HEK293 (cell line): ENCODE data around the gene ZMYM1.

Experiments
- CTCF ChIA-PET: fragments of 350-600 bp; formaldehyde crosslinking; extraction: SDS; loops from one replicate; lab custom pipeline; 2021; ENCODE audit warnings: antibody characterized with exemption; lab: Yijun Ruan, JAX
- POLR2A ChIA-PET: fragments of 300-600 bp; formaldehyde crosslinking; extraction: SDS; loops from one replicate; lab custom pipeline; 2020; ENCODE audit warnings: antibody characterized with exemption, inconsistent platforms; lab: Yijun Ruan, JAX
- H3K27ac ChIP-seq: fragments of 200-500 bp; sonication (Bioruptor generic); 2 replicates; pipeline ENCODE4 v1.5.1; 2014; ENCODE audit warnings: low read depth, low read length, control low read depth, inconsistent platforms; ENCODE audit errors: extremely low read depth
- H3K36me3 ChIP-seq, 2 experiments: fragments of 200-500 bp in 1 of 2; sonication (Bioruptor generic) in 1 of 2; 1 replicate in 1 of 2; 2 replicates in 1 of 2; pipeline ENCODE4 v1.5.1; 2014 to 2017; ENCODE audit warnings: inconsistent platforms in 2 of 2, low read length in 2 of 2; ENCODE audit not compliant: control insufficient read depth in 2 of 2, insufficient read depth in 1 of 2
- H3K4me1 ChIP-seq: fragments of 200-500 bp; sonication (Bioruptor generic); 2 replicates; pipeline ENCODE4 v1.5.1; 2014; ENCODE audit warnings: mild to moderate bottlenecking, low read length, inconsistent platforms; ENCODE audit not compliant: control insufficient read depth, insufficient read depth
- H3K4me3 ChIP-seq: 2 replicates; pipeline ENCODE4 v1.5.1; 2011; ENCODE audit warnings: low read depth, mild to moderate bottlenecking, control low read depth, low read length, moderate library complexity
- H3K9me3 ChIP-seq: fragments of 200-500 bp; sonication (Bioruptor generic); 2 replicates; pipeline ENCODE4 v1.5.1; 2014; ENCODE audit warnings: low read depth, low read length, inconsistent platforms; ENCODE audit not compliant: control insufficient read depth, insufficient read depth
- EGR2 ChIP-seq: fragments of 450-650 bp; formaldehyde crosslinking; IDR thresholded peaks from 2 replicates; pipeline ENCODE4 v1.5.1; 2016; ENCODE audit warnings: low read depth, missing biosample characterization, missing genetic modification characterization
- SCRT1 ChIP-seq: fragments of 450-650 bp; formaldehyde crosslinking; IDR thresholded peaks from 2 replicates; pipeline ENCODE4 v1.5.1; 2016; ENCODE audit warnings: missing biosample characterization, missing genetic modification characterization, borderline replicate concordance
- SETDB1 ChIP-seq: IDR thresholded peaks from one replicate; pipeline ENCODE4 v1.6.1; 2017; ENCODE audit warnings: mild to moderate bottlenecking, low read length, moderate library complexity, mixed read lengths; ENCODE audit not compliant: insufficient read length
- TRIM28 ChIP-seq: IDR thresholded peaks from 2 replicates; pipeline ENCODE4 v1.6.1; 2011; ENCODE audit warnings: low read length, control low read depth, borderline replicate concordance
- ZNF184 ChIP-seq: fragments of 450-650 bp; IDR thresholded peaks from 2 replicates; pipeline ENCODE4 v1.5.1; 2018; ENCODE audit warnings: missing biosample characterization, mild to moderate bottlenecking, missing genetic modification characterization
- ZNF302 ChIP-seq: fragments of 450-650 bp; formaldehyde crosslinking; IDR thresholded peaks from 2 replicates; pipeline ENCODE4 v1.5.1; 2016; ENCODE audit warnings: missing biosample characterization, missing genetic modification characterization, low read depth
- ZNF391 ChIP-seq: fragments of 450-650 bp; formaldehyde crosslinking; IDR thresholded peaks from 2 replicates; pipeline ENCODE4 v1.5.1; 2016; ENCODE audit warnings: low read depth, missing biosample characterization, missing genetic modification characterization, borderline replicate concordance
- ZNF501 ChIP-seq: fragments of 450-650 bp; formaldehyde crosslinking; IDR thresholded peaks from 2 replicates; pipeline ENCODE4 v1.5.1; 2016; ENCODE audit warnings: missing biosample characterization, missing genetic modification characterization
- ZNF571 ChIP-seq: fragments of 450-650 bp; formaldehyde crosslinking; IDR thresholded peaks from 2 replicates; pipeline ENCODE4 v1.5.0; 2017; ENCODE audit warnings: missing biosample characterization, missing genetic modification characterization
- ZNF677 ChIP-seq: fragments of 450-650 bp; IDR thresholded peaks from 2 replicates; pipeline ENCODE4 v1.5.0; 2018; ENCODE audit warnings: missing biosample characterization, mild to moderate bottlenecking, missing genetic modification characterization, moderate library complexity
- ZNF747 ChIP-seq: fragments of 450-650 bp; formaldehyde crosslinking; IDR thresholded peaks from 2 replicates; pipeline ENCODE4 v1.5.1; 2016; ENCODE audit warnings: missing biosample characterization, missing genetic modification characterization
- ZNF785 ChIP-seq: fragments of 450-650 bp; formaldehyde crosslinking; IDR thresholded peaks from 2 replicates; pipeline ENCODE4 v1.5.1; 2016; ENCODE audit warnings: missing biosample characterization, missing genetic modification characterization
- ZNF791 ChIP-seq: fragments of 450-650 bp; formaldehyde crosslinking; IDR thresholded peaks from 2 replicates; pipeline ENCODE4 v1.5.1; 2016; ENCODE audit warnings: missing biosample characterization, missing genetic modification characterization
- ZSCAN16 ChIP-seq: fragments of 450-650 bp; formaldehyde crosslinking; IDR thresholded peaks from 2 replicates; pipeline ENCODE4 v1.5.1; 2016; ENCODE audit warnings: missing biosample characterization, missing genetic modification characterization
- ZXDB ChIP-seq: fragments of 450-650 bp; formaldehyde crosslinking; IDR thresholded peaks from 2 replicates; pipeline ENCODE4 v1.5.1; 2016; ENCODE audit warnings: missing biosample characterization, missing genetic modification characterization
- TF ChIP-seq, protein P1 (sequence below): fragments of 450-650 bp; formaldehyde crosslinking; IDR thresholded peaks from 2 replicates; pipeline ENCODE4 v1.5.1; 2016; ENCODE audit warnings: missing biosample characterization, missing genetic modification characterization, borderline replicate concordance
- TF ChIP-seq, protein P2 (sequence below): sonication (generic); formaldehyde crosslinking; IDR thresholded peaks from 2 replicates; pipeline ENCODE4 v1.8.1; 2022; ENCODE audit warnings: mild to moderate bottlenecking, moderate library complexity, missing genetic modification reagents
- TF ChIP-seq, protein P3 (sequence below): fragments of 450-650 bp; formaldehyde crosslinking; conservative IDR thresholded peaks from 2 replicates; pipeline ENCODE4 v1.5.1; 2016; ENCODE audit warnings: low read depth, missing biosample characterization, missing genetic modification characterization
- TF ChIP-seq, protein P4 (sequence below): fragments of 450-650 bp; formaldehyde crosslinking; IDR thresholded peaks from 2 replicates; pipeline ENCODE4 v1.5.1; 2016; ENCODE audit warnings: missing biosample characterization, missing genetic modification characterization

The ZMYM1 gene

DNA sequence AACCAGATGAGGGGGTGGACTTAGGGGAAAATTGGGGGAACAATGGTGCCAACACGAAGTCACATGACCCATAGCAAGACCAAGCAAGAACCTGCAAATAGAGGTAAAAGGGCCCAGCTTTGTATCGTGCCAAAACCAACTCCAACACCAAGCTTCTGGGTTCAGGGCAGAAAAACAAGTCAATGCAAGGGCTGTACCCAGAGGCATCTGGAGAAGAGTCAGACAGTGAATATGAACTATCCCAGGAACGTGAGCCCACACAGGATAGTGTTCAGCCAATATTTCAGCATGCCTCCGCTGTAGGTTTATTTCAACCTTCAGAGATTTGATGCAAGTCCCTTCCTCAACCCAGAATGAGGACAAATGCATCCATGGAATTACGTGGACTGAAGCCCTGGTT lies 32.5 kb upstream of the ZMYM1 start:
- ChIA-PET POLR2A (no interaction called here), CTCF (interaction anchor here (1.2 kb wide), 1 partner anchor 669 kb away, joined by 3 read pairs; no protein-coding TSS in a partner anchor)
- no peak for TF ChIP-seq ZNF184 (tag by site-specific recombination)
- TF ChIP-seq ZNF501 (tag by site-specific recombination) = no peak
- TF ChIP-seq ZNF302 (tag by site-specific recombination) = no peak
- no peak for TF ChIP-seq ZNF677 (tag by site-specific recombination)
- H3K9me3 ChIP-seq = no peaks in the 10 kb centered on the region
- no peaks in the 10 kb centered on the region for H3K36me3 ChIP-seq
- H3K4me3 ChIP-seq = no peak overlapping the region
- H3K27ac ChIP-seq = no peak overlapping the region
- H3K4me1 ChIP-seq = no peaks in the 10 kb centered on the region

DNA sequence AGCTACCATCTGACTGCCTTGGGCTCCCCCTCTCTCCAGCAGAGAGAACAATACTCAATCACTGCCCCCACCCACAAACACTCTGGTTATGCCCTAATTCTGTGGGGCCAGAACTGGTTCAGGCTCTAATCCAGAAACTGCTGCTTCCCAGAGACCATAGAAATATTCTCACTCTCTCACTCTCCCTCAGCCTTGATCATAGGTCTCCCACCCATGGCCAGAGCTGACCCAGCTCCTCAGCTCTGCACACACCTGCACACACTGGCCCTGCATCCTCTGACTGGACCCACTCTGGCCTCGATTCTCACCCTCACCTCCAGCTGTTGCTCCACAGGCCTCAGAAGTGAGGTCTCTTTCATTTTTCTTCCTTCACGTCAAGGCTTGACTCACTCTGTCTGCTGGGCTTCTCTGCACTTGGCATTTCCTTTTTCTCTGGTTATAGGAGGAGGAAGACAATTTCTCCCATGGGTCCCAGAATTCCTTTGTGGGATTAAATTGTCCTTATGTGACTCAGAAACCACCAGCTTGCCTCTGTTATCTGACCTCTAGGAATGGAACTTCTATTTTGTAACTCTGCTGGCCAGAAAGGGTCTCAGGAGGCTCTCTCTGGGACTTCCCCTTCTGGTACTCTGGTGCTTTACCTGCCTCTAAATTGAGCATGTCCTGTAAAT lies 31.9 kb upstream of the ZMYM1 start:
- ChIA-PET POLR2A (no interaction called here), CTCF (interaction anchor here (1.2 kb wide), 1 partner anchor 668 kb away, joined by 3 read pairs; no protein-coding TSS in a partner anchor)
- Histone ChIP-seq H3K4me3 (no peak overlapping the region), H3K36me3 (no peaks in the 10 kb centered on the region), H3K27ac (no peak overlapping the region), H3K4me1 (no peaks in the 10 kb centered on the region), H3K9me3 (no peaks in the 10 kb centered on the region)
- no peak for TF ChIP-seq ZNF571 (tag by site-specific recombination)
- no peak for TF ChIP-seq ZNF785 (tag by site-specific recombination)
- TF ChIP-seq, protein P1, sequence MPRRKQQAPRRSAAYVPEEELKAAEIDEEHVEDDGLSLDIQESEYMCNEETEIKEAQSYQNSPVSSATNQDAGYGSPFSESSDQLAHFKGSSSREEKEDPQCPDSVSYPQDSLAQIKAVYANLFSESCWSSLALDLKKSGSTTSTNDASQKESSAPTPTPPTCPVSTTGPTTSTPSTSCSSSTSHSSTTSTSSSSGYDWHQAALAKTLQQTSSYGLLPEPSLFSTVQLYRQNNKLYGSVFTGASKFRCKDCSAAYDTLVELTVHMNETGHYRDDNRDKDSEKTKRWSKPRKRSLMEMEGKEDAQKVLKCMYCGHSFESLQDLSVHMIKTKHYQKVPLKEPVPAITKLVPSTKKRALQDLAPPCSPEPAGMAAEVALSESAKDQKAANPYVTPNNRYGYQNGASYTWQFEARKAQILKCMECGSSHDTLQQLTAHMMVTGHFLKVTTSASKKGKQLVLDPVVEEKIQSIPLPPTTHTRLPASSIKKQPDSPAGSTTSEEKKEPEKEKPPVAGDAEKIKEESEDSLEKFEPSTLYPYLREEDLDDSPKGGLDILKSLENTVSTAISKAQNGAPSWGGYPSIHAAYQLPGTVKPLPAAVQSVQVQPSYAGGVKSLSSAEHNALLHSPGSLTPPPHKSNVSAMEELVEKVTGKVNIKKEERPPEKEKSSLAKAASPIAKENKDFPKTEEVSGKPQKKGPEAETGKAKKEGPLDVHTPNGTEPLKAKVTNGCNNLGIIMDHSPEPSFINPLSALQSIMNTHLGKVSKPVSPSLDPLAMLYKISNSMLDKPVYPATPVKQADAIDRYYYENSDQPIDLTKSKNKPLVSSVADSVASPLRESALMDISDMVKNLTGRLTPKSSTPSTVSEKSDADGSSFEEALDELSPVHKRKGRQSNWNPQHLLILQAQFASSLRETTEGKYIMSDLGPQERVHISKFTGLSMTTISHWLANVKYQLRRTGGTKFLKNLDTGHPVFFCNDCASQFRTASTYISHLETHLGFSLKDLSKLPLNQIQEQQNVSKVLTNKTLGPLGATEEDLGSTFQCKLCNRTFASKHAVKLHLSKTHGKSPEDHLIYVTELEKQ = no peak
- TF ChIP-seq, protein P2, sequence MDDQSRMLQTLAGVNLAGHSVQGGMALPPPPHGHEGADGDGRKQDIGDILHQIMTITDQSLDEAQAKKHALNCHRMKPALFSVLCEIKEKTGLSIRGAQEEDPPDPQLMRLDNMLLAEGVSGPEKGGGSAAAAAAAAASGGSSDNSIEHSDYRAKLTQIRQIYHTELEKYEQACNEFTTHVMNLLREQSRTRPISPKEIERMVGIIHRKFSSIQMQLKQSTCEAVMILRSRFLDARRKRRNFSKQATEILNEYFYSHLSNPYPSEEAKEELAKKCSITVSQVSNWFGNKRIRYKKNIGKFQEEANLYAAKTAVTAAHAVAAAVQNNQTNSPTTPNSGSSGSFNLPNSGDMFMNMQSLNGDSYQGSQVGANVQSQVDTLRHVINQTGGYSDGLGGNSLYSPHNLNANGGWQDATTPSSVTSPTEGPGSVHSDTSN (CRISPR knock-in tag) = no peak
- no peak for TF ChIP-seq SCRT1 (tag by site-specific recombination)
- TF ChIP-seq SETDB1 = no peak
- TF ChIP-seq ZSCAN16 (tag by site-specific recombination) = no peak
- TF ChIP-seq, protein P3, sequence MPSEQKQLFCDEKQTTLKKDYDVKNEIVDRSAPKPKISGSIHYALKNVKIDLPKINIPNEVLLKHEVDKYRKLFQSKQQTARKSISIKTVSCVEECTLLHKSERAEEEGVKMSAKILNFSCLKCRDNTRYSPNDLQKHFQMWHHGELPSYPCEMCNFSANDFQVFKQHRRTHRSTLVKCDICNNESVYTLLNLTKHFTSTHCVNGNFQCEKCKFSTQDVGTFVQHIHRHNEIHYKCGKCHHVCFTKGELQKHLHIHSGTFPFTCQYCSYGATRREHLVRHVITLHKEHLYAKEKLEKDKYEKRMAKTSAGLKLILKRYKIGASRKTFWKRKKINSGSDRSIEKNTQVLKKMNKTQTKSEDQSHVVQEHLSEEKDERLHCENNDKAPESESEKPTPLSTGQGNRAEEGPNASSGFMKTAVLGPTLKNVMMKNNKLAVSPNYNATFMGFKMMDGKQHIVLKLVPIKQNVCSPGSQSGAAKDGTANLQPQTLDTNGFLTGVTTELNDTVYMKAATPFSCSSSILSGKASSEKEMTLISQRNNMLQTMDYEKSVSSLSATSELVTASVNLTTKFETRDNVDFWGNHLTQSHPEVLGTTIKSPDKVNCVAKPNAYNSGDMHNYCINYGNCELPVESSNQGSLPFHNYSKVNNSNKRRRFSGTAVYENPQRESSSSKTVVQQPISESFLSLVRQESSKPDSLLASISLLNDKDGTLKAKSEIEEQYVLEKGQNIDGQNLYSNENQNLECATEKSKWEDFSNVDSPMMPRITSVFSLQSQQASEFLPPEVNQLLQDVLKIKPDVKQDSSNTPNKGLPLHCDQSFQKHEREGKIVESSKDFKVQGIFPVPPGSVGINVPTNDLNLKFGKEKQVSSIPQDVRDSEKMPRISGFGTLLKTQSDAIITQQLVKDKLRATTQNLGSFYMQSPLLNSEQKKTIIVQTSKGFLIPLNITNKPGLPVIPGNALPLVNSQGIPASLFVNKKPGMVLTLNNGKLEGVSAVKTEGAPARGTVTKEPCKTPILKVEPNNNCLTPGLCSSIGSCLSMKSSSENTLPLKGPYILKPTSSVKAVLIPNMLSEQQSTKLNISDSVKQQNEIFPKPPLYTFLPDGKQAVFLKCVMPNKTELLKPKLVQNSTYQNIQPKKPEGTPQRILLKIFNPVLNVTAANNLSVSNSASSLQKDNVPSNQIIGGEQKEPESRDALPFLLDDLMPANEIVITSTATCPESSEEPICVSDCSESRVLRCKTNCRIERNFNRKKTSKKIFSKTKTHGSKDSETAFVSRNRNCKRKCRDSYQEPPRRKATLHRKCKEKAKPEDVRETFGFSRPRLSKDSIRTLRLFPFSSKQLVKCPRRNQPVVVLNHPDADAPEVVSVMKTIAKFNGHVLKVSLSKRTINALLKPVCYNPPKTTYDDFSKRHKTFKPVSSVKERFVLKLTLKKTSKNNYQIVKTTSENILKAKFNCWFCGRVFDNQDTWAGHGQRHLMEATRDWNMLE = no peak
- TF ChIP-seq, protein P4, sequence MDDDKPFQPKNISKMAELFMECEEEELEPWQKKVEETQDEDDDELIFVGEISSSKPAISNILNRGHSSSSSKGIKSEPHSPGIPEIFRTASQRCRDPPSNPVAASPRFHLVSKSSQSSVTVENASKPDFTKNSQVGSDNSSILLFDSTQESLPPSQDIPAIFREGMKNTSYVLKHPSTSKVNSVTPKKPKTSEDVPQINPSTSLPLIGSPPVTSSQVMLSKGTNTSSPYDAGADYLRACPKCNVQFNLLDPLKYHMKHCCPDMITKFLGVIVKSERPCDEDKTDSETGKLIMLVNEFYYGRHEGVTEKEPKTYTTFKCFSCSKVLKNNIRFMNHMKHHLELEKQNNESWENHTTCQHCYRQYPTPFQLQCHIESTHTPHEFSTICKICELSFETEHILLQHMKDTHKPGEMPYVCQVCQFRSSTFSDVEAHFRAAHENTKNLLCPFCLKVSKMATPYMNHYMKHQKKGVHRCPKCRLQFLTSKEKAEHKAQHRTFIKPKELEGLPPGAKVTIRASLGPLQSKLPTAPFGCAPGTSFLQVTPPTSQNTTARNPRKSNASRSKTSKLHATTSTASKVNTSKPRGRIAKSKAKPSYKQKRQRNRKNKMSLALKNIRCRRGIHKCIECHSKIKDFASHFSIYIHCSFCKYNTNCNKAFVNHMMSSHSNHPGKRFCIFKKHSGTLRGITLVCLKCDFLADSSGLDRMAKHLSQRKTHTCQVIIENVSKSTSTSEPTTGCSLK (tag by site-specific recombination) = no peak
- TF ChIP-seq EGR2 (tag by site-specific recombination) = no peak
- TF ChIP-seq ZNF791 (tag by site-specific recombination) = no peak
- no peak for TF ChIP-seq TRIM28
- TF ChIP-seq ZNF747 = no peak
- TF ChIP-seq ZNF391 (tag by site-specific recombination) = no peak
- no peak for TF ChIP-seq ZXDB
